H1 (cell line): ENCODE measurements around the gene BRI3BP. TPM values are rescaled to one million over a fixed set of nuclear protein-coding genes. Genes with fewer than 3 reads are reported as not detected.

Source experiments
- ATF2 ChIP-seq: IDR thresholded peaks from 2 replicates; pipeline ENCODE4 v1.6.1; 2012; ENCODE audit warnings: low read length, inconsistent platforms
- EP300 ChIP-seq, 2 experiments: IDR thresholded peaks; 1 replicate in 1 of 2; 2 replicates in 1 of 2; pipeline ENCODE4 v1.6.1; 2011 to 2012; ENCODE audit warnings: low read depth in 2 of 2, low read length in 2 of 2, mild to moderate bottlenecking in 2 of 2, borderline replicate concordance in 1 of 2, inconsistent platforms in 1 of 2, moderate library complexity in 1 of 2
- JUND ChIP-seq: IDR thresholded peaks from 2 replicates; pipeline ENCODE4 v1.6.1; 2011; ENCODE audit warnings: mild to moderate bottlenecking, improper control_type of control experiment, low read length
- KDM1A ChIP-seq: fragments of 200-600, 300-600 bp; sonication (generic); IDR thresholded peaks from 2 replicates; pipeline ENCODE4 v1.7.1; 2016; ENCODE audit warnings: mild to moderate bottlenecking, low read length, borderline replicate concordance
- RAD21 ChIP-seq, 2 experiments: IDR thresholded peaks in 1 of 2; conservative IDR thresholded peaks in 1 of 2; 2 replicates each; pipeline ENCODE4 v1.6.1; 2011; ENCODE audit warnings: low read depth in 2 of 2, low read length in 2 of 2, improper control_type of control experiment in 1 of 2, inconsistent platforms in 1 of 2, mild to moderate bottlenecking in 1 of 2, moderate library complexity in 1 of 2
- SP4 ChIP-seq: IDR thresholded peaks from 2 replicates; pipeline ENCODE4 v1.6.1; 2012; ENCODE audit warnings: low read length, inconsistent platforms
- TAF7 ChIP-seq: optimal IDR thresholded peaks from 2 replicates; pipeline ENCODE3; 2011; ENCODE audit warnings: low read depth, mild to moderate bottlenecking, inconsistent platforms, low read length, moderate library complexity, borderline replicate concordance
- TEAD4 ChIP-seq: IDR thresholded peaks from 2 replicates; pipeline ENCODE4 v1.6.1; 2012; ENCODE audit warnings: low read depth, low read length, inconsistent platforms, mixed read lengths
- ZNF274 ChIP-seq: IDR thresholded peaks from 2 replicates; pipeline ENCODE4 v1.7.0; 2012; ENCODE audit warnings: low read length, borderline replicate concordance; ENCODE audit errors: extremely low read depth
- polyA plus RNA-seq, 7 experiments: library from polyadenylated mRNA; depleted of rRNA in 3 of 7; stranded (reverse) in 5 of 7; unstranded in 2 of 7; fragments of >200 nt in 5 of 7; fragments of 200-250 nt in 2 of 7; gene quantifications; 1 replicate in 5 of 7; 2 replicates in 1 of 7; 4 replicates in 1 of 7; pipeline versions ENCODE4 v1.2.1 to v1.2.3, GENCODE V29; 2011 to 2013; ENCODE audit warnings: missing spikeins in 2 of 7, mixed read lengths in 2 of 7
- small RNA-seq: library from polyadenylated mRNA; stranded (forward); fragments of <200 nt; extraction: miRNeasy Mini kit (QIAGEN cat#:217004); gene quantifications from one replicate; pipeline ENCODE3, GENCODE V24; 2013; ENCODE audit not compliant: insufficient read depth
- total RNA-seq: library from RNA; stranded (reverse); fragmentation: NEBNext Ultra II Directional; extraction: Animal tissue kit (Norgen Biotek cat#: 25700); gene quantifications from 2 replicates; pipeline ENCODE4 v1.2.1, GENCODE V29; 2021

Gene BRI3BP
- total and polyA plus RNA-seq, 2 of the 8 experiments (the other 6 are each of a cell fraction or from before 2014, with no cell fraction given), result 5.4 to 14.2 TPM

GRCh38 chr12:125079648-125080645 is 86.5 kb downstream of the BRI3BP start (continued):
- TF ChIP-seq KDM1A (no peak), SP4 (no peak), TAF7 (no peak), EP300 (IDR thresholded peaks at IDR 0.05; ENCODE audit: borderline replicate concordance in 1 of 2, low read depth in 2 of 2, low read length in 2 of 2) (no peak), ZNF274 (no peak), JUND (no peak), RAD21 (IDR thresholded peaks at IDR 0.05 in 1 of 2, conservative IDR thresholded peaks at IDR 0.05 in 1 of 2; ENCODE audit: low read depth in 2 of 2, low read length in 2 of 2) (no peak), TEAD4 (no peak), ATF2 (no peak)

Small RNA genes within 50 kb of the gene (small RNA-seq; reads per million reads assigned to genes)
- gene AC122688.1, result not detected

Other genes starting within 250 kb of the BRI3BP start
- 57.1 and 58.0 TPM in 2 replicates for gene SCARB1, start 129.8 kb upstream of the BRI3BP start, total RNA-seq
- 45.3 and 70.7 TPM in 2 replicates for gene SCARB1, start 129.8 kb upstream of the BRI3BP start, polyA plus RNA-seq (2011; rRNA removed)
- 559 and 571 TPM in 2 replicates for gene UBC, start 79.0 kb upstream of the BRI3BP start, total RNA-seq
- gene UBC, start 79.0 kb upstream of the BRI3BP start, polyA plus RNA-seq (2011; rRNA removed), result 366 and 749 TPM in 2 replicates
- gene DHX37, start 4.5 kb upstream of the BRI3BP start, total RNA-seq, result 46.2 and 47.3 TPM in 2 replicates
- gene DHX37, start 4.5 kb upstream of the BRI3BP start, polyA plus RNA-seq (2011; rRNA removed), result 17.0 and 30.5 TPM in 2 replicates
- gene AACS, start 71.8 kb downstream of the BRI3BP start, total RNA-seq, result 52.4 and 54.6 TPM in 2 replicates
- gene AACS, start 71.8 kb downstream of the BRI3BP start, polyA plus RNA-seq (2011; rRNA removed), result 51.9 and 60.8 TPM in 2 replicates
- gene TMEM132B, start 192.7 kb downstream of the BRI3BP start, total RNA-seq, result 94.3 and 95.9 TPM in 2 replicates
- gene TMEM132B, start 192.7 kb downstream of the BRI3BP start, polyA plus RNA-seq (2011; rRNA removed), result 18.7 and 20.3 TPM in 2 replicates